Motor neuron (in vitro differentiated cells): ENCODE measurements around the gene MMP11. TPM values are rescaled to one million over a fixed set of nuclear protein-coding genes. Genes with fewer than 3 reads are reported as not detected.

Experiments used
- ATAC-seq, 8 experiments: fragments of 200-7000 bp; cut with Tn5 transposase; replicated peaks in 6 of 8; 2 replicates each; pipeline ENCODE4 v1.8.0; 2021; ENCODE audit warnings: mild to moderate bottlenecking in 8 of 8, moderate library complexity in 8 of 8
- H3K27ac ChIP-seq, 2 donors: fragments of 250-450 bp; sonication (Bioruptor Pico); 2 replicates each; pipeline ENCODE4 v1.9.0; 2021; ENCODE audit warnings: antibody characterized with exemption in 2 of 2, mild to moderate bottlenecking in 2 of 2, moderate library complexity in 1 of 2
- H3K4me1 ChIP-seq, 2 donors: fragments of 250-450 bp; sonication (Bioruptor Pico); replicated peaks in 1 of 2; 2 replicates each; pipeline ENCODE4 v1.6.1; 2021; ENCODE audit warnings: antibody characterized with exemption in 2 of 2, mild to moderate bottlenecking in 2 of 2, moderate library complexity in 1 of 2
- H3K4me3 ChIP-seq, 5 donors: fragments of 250-450 bp; sonication (Bioruptor Pico); 2 replicates each; pipeline ENCODE4 v1.9.0; 2021; ENCODE audit warnings: antibody characterized with exemption in 5 of 5, mild to moderate bottlenecking in 5 of 5, moderate library complexity in 4 of 5
- WGBS, 10 experiments: fragments of 450-650 bp; shearing (Covaris generic); methylation state at CpG; one replicate each; pipeline ENCODE4 v1.0.0; 2022; 5-methylcytosine and 5-hydroxymethylcytosine counted together
- in situ Hi-C, 9 experiments: fragments of 400-800 bp; cut with MboI; loops; one replicate each; pipeline ENCODE4 v1.15.0; 2021; ENCODE audit warnings: low sequenced_read_pairs in 9 of 9, low pct_unique_long_range_greater_than_20kb in 2 of 9; ENCODE audit not compliant: unreplicated experiment in 9 of 9
- total RNA-seq, 8 experiments: library from RNA; unstranded; fragments of 300-600 nt; gene quantifications; 2 replicates each; pipeline versions ENCODE4 v1.2.3 to v1.2.4, GENCODE V29; 2022

MMP11 gene
- total RNA-seq, 8 experiments from 2014 or later, result 1.4 to 35.0 (median 8.2) TPM

GRCh38 chr22:23751441-23751996 is 21.1 kb upstream of the MMP11 start:
- Histone ChIP-seq H3K4me1 (peaks cover 12 to 15% of the 10 kb centered on the region in 2 donors), H3K4me3 (peak overlapping the region; percentile 53 to 91 (median 59)), H3K27ac (peak overlapping the region; percentile 93 to 96)
- ATAC-seq, result peak in 5 of 8 experiments; percentile 19 to 53 (median 27)
- 0 to 80% (median 38%) methylated on average over 1 to 7 of the region's 22 CpGs; no CpG with 5 or more reads in 6 of the 10 experiments for whole genome bisulfite sequencing, 10 experiments
- in situ Hi-C loops, result no loop called here

GRCh38 chr22:23752090-23752691 is 20.5 kb upstream of the MMP11 start:
- Histone ChIP-seq H3K4me1 (peaks cover 12 to 15% of the 10 kb centered on the region in 2 donors), H3K4me3 (peak overlapping the region in 1 of 5 donors; percentile 91), H3K27ac (peak overlapping the region; percentile 93 to 96)
- WGBS, 10 experiments, result 67 to 80% (median 80%) methylated on average over 1 of the region's 9 CpGs; no CpG with 5 or more reads in 7 of the 10 experiments
- ATAC-seq, result no peak
- in situ Hi-C loops, result no loop called here

GRCh38 chr22:23752750-23753149 is 19.9 kb upstream of the MMP11 start:
- Histone ChIP-seq H3K4me3 (no peak overlapping the region), H3K27ac (no peak overlapping the region), H3K4me1 (peaks cover 12 to 15% of the 10 kb centered on the region in 2 donors)
- 80% methylated on average over 2 of the region's 16 CpGs; no CpG with 5 or more reads in 9 of the 10 experiments for WGBS, 10 experiments
- no peak for ATAC-seq
- in situ Hi-C loops, result no loop called here

- WGBS, 10 experiments, result 80% methylated on average over 2 of the region's 2 CpGs; no CpG with 5 or more reads in 9 of the 10 experiments
- peaks cover 12 to 15% of the 10 kb centered on the region in 2 donors for H3K4me1 ChIP-seq
- H3K4me3 ChIP-seq, result no peak overlapping the region
- in situ Hi-C loops, result no loop called here
- ATAC-seq, result no peak
- no peak overlapping the region for H3K27ac ChIP-seq
Measured at GRCh38 chr22:23753385-23753784, 19.3 kb upstream of the MMP11 start.

- in situ Hi-C loops, result no loop called here
- Histone ChIP-seq H3K4me1 (peaks cover 12 to 15% of the 10 kb centered on the region in 2 donors), H3K4me3 (no peak within 1 kb of the TSS), H3K27ac (no peak within 1 kb of the TSS)
- no peak for ATAC-seq
- 78 to 96% (median 86%) methylated on average over 1 to 8 of the region's 14 CpGs; no CpG with 5 or more reads in 2 of the 10 experiments for WGBS, 10 experiments
Measured at GRCh38 chr22:23754220-23754919, 18.3 kb upstream of the MMP11 start, which contains the start of gene VPREB3. TSS of gene VPREB3 (minus strand) at chr22:23754425. CDS start at chr22:23754363, 62 bp downstream.

- in situ Hi-C loops, result no loop called here
- 56 to 100% (median 75%) methylated on average over 2 to 5 of the region's 6 CpGs; no CpG with 5 or more reads in 2 of the 10 experiments for WGBS, 10 experiments
- H3K27ac ChIP-seq, result no peak overlapping the region
Measured at GRCh38 chr22:23754980-23755636, 17.5 kb upstream of the MMP11 start.

GRCh38 chr22:23755711-23756110 is 16.9 kb upstream of the MMP11 start:
- WGBS, 10 experiments, result 0 to 86% (median 54%) methylated on average over 1 to 5 of the region's 8 CpGs; no CpG with 5 or more reads in 5 of the 10 experiments
- in situ Hi-C loops, result no loop called here
- Histone ChIP-seq H3K4me1 (peaks cover 6 to 7% of the 10 kb centered on the region in 2 donors), H3K4me3 (no peak overlapping the region), H3K27ac (no peak overlapping the region)
- ATAC-seq, result no peak

More at GRCh38 chr22:23754980-23755636, 17.5 kb upstream of the MMP11 start:
- no peak overlapping the region for H3K4me3 ChIP-seq
- peaks cover 6 to 8% of the 10 kb centered on the region in 2 donors for H3K4me1 ChIP-seq
- no peak for ATAC-seq

GRCh38 chr22:23756891-23757290 is 15.8 kb upstream of the MMP11 start:
- H3K27ac ChIP-seq, result no peak overlapping the region
- in situ Hi-C loops, result no loop called here
- ATAC-seq, result no peak

GRCh38 chr22:23759566-23759965 is 13.1 kb upstream of the MMP11 start:
- no peak for ATAC-seq
- H3K4me1 ChIP-seq, result peaks cover 13 to 20% of the 10 kb centered on the region in 2 donors
- 67 to 100% (median 86%) methylated on average over 1 to 3 of the region's 4 CpGs; no CpG with 5 or more reads in 6 of the 10 experiments for WGBS, 10 experiments
- H3K4me3 ChIP-seq, result no peak overlapping the region
- no peak overlapping the region for H3K27ac ChIP-seq
- in situ Hi-C loops, result no loop called here

More at GRCh38 chr22:23756891-23757290, 15.8 kb upstream of the MMP11 start:
- H3K4me1 ChIP-seq, result peaks cover 2 to 3% of the 10 kb centered on the region in 2 donors
- WGBS, 10 experiments, result 0 to 75% (median 70%) methylated on average over 1 to 2 of the region's 4 CpGs; no CpG with 5 or more reads in 5 of the 10 experiments
- H3K4me3 ChIP-seq, result no peak overlapping the region

GRCh38 chr22:23760056-23760455 is 12.6 kb upstream of the MMP11 start:
- peaks cover 15 to 21% of the 10 kb centered on the region in 2 donors for H3K4me1 ChIP-seq
- no peak overlapping the region for H3K27ac ChIP-seq
- no peak for ATAC-seq
- in situ Hi-C loops, result no loop called here
- WGBS, 10 experiments, result 60 to 100% (median 95%) methylated on average over 1 to 6 of the region's 6 CpGs; no CpG with 5 or more reads in 5 of the 10 experiments
- H3K4me3 ChIP-seq, result no peak overlapping the region

GRCh38 chr22:23762842-23763578 is 9.6 kb upstream of the MMP11 start, which contains the start of gene C22orf15:
TSS of gene C22orf15 (plus strand) at chr22:23762990. CDS start at chr22:23763307, 317 bp downstream.
- Histone ChIP-seq H3K4me1 (peaks cover 30 to 42% of the 10 kb centered on the region in 2 donors), H3K27ac (peak within 1 kb of the TSS in 1 of 2 donors; percentile 18), H3K4me3 (no peak within 1 kb of the TSS)
- in situ Hi-C loops, result no loop called here
- ATAC-seq, result peak in 3 of 8 experiments; percentile 6 to 37 (median 13)
- 48 to 60% methylated on average over 3 of the region's 23 CpGs; no CpG with 5 or more reads in 8 of the 10 experiments for WGBS, 10 experiments

- Histone ChIP-seq H3K4me3 (no peak overlapping the region), H3K27ac (no peak overlapping the region), H3K4me1 (peaks cover 32 to 44% of the 10 kb centered on the region in 2 donors)
- 80% methylated on average over 2 of the region's 17 CpGs; no CpG with 5 or more reads in 9 of the 10 experiments for WGBS, 10 experiments
- peak in 1 of 8 experiments; percentile 3 for ATAC-seq
- in situ Hi-C loops, result no loop called here
Measured at GRCh38 chr22:23763579-23763945, 9.1 kb upstream of the MMP11 start.
